Measurements from ENCODE around the gene PRG3. TPM values are rescaled to one million over a fixed set of nuclear protein-coding genes. Genes with fewer than 3 reads are reported as not detected.
"Not testable (repeated sequence)": the region's sequence is repeated elsewhere in the genome, so short reads cannot be mapped to it uniquely, and the experiment has no call there.

Gene PRG3
- total RNA-seq, 1 donor from 2014 or later = not detected

DNA sequence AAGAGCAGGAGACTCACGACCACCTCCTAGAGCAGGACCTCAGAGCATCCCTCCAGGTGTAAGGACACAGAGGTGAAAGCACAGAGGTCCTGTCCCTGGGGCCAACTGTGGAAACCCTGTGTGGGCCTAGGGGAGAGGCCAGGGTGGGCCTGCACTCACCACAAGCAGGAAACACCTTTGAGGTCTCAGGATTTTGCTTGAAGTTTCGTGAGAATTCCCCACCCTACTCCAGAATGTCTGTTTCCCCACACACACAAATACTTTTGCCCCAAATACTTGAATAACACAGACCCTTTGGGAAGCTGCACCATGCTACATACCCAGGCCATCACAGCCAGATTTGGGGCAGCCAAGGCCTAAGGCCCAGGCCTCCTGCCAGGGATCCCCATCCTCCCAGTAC lies 27.8 kb upstream of the PRG3 start:
- no peak for DNase-seq (ENCODE audit: low read depth in 2 of 2)

GRCh38 chr11:57407941-57408475 lies 27.1 kb upstream of the PRG3 start:
- DNase-seq (ENCODE audit: low read depth in 2 of 2) = no peak

GRCh38 chr11:57407010-57407920 lies 26.3 kb upstream of the PRG3 start:
- DNase-seq (ENCODE audit: low read depth in 2 of 2) = peak in 1 of 2 donors; percentile 58

- DNase-seq (ENCODE audit: low read depth in 2 of 2) = peak; percentile 56 to 93
These were observed 25.5 kb upstream of the PRG3 start for GRCh38 chr11:57406337-57406904.

GRCh38 chr11:57405271-57405860 lies 24.4 kb upstream of the PRG3 start:
- DNase-seq (ENCODE audit: low read depth in 2 of 2) = no peak

- no peak for DNase-seq (ENCODE audit: low read depth in 2 of 2)
These were observed 22.8 kb upstream of the PRG3 start for GRCh38 chr11:57403802-57404147.

GRCh38 chr11:57403003-57403801 lies 22.3 kb upstream of the PRG3 start:
- DNase-seq (ENCODE audit: low read depth in 2 of 2) = not testable (repeated sequence)

GRCh38 chr11:57402188-57403002 lies 21.4 kb upstream of the PRG3 start:
- DNase-seq (ENCODE audit: low read depth in 2 of 2) = no peak

DNA sequence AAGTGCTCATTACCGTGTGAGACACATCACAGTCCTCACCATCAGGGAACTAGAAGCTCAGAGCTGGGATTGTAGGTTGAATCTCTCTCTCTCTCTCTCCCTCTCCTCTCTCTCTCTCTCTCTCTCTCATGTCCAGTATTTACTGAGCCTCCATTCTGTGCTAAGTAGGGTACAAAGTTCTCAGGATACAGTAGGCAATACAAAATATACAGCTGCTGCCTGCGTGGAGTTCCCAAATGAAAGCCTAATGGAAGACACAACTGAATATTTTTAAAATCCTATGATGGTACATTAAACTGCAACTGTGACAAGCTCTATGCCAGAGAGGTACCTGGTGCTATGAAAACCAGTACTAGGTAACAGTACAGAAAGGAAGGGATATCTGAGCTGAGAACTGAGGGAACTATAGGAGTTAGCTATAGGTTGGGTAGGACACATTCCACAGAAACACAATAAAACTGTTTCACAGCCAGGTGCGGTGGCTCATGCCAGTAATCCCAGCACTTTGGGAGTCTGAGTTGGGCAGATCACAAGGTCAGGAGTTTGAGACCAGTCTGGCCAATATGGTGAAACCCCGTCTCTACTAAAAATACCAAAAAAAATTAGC lies 19.1 kb upstream of the PRG3 start:
- no peak for DNase-seq (ENCODE audit: low read depth in 2 of 2)

DNA sequence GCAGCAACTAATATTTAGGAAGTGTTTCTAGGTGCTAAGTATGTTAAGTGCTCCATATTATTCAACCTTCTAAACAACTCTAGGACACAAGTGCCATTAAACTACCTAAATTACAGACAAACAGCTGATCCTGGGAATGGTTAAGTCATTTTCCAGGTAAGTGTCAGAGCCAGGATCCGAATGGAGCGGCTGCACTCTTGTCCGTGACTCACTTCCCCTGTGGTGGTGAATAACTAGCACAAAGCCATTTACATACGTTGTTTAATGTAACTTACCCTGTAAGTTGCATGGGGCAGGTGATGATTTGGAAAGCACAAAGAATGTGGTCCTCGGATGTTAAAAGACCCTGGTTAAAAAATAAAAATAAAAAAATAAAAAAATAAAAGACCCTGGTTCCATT lies 18.3 kb upstream of the PRG3 start:
- peak; percentile 43 to 58 for DNase-seq (ENCODE audit: low read depth in 2 of 2)

DNA sequence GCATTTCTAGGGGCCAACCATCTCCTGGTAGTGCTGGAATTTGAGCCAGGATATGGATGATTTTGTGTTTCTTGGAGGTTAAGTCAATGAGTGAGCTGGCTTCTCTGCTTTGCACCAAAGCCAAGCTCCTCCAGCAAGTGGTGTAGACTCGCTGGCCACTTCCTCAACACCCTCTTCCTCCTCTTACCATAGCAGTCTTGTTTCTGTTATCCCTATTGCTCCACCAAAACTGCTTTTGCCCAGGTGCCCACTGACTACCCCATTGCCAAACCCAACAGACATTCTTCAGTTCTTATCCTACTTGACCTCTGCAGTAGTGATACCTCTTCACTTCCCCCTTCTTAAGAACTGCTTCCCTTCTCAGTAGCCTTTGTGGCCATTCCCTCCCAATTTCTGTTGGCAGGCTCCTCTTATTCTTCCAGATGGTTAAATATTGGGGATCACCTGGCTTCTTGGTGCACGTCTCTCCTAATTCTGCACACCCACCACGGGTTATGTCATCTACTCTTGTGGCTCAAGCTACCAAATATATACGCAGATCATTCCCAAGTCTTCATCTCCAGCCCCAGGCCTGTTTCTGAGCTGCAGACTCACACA lies 16.5 kb upstream of the PRG3 start:
- DNase-seq (ENCODE audit: low read depth in 2 of 2) = no peak

GRCh38 chr11:57396744-57397143 lies 15.8 kb upstream of the PRG3 start:
- DNase-seq (ENCODE audit: low read depth in 2 of 2) = no peak

GRCh38 chr11:57395905-57396623 lies 15.1 kb upstream of the PRG3 start:
- no peak for DNase-seq (ENCODE audit: low read depth in 2 of 2)

DNA sequence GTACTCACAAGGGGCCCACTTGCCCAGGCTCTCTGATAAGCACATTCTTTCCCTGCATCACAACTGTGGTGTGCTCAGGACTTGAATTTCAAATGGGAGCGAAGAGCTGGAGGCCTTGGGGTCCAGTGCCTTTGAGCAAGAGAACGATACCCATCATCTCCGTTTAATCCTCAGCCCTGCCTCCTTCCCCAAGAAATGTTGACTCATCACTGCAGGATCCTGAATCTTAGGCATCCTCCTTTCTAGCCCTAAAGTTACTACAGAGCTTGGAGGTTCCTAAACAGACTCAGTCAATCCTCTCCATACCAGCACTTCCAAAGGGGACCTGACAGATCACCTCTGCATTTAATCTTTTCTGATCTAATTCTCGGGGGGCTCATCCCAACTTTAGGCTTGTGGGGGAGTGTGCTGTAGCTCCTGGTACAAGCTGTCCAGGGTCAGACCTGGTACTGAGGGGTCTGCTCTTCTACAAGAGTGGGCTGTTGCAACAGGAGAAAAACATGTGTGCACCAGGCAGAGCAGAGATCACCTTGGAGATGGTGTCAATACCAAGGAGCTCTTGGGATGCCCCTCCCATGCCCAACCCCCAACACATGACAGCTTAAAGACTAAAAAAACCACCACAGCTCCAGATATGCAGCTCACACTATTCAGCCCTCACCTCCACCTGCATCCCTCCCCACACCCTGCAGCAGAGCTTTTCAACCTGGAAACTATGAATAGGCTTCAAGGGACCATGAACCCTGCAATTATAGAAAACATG lies 13.4 kb upstream of the PRG3 start:
- no peak for DNase-seq (ENCODE audit: low read depth in 2 of 2)

DNA sequence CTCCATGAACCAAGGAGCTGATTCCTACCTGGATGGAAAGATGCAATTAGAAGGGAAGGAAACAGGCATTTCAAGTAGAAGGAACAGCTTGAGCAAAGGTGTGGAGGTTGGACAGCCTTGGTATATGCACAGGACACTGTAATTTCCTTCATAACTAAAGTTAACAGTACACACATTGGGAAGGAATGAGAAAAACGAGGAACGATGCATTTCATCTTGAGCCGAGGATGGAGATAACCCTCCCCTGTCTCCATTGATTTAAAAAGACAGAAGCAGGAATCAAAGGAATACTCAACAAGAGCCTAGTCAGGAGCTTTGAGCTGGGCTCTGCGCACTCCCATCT lies 11.8 kb upstream of the PRG3 start:
- no peak for DNase-seq (ENCODE audit: low read depth in 2 of 2)

- DNase-seq (ENCODE audit: low read depth in 2 of 2) = no peak
These were observed 11.3 kb upstream of the PRG3 start for GRCh38 chr11:57392066-57392762.

DNA sequence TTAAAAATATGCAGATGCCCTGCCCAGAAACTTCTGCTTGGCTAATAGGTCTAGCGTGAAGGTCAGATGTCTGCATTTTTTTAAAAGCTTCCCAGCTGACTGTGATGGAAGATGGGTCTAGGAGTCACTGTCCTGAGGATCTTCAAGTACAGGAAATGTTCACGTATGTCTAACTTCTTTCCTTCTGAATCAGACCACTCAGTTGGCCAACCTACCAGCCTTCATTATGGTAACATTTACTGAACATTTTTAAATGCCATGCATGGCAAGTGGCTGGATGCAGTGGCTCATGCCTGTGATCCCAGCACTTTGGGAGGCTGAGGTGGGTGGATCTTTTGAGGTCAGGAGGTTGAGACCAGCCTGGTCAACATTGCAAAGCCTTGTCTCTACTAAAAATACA lies 10.6 kb upstream of the PRG3 start:
- DNase-seq (ENCODE audit: low read depth in 2 of 2) = peak in 1 of 2 donors; percentile 42

DNA sequence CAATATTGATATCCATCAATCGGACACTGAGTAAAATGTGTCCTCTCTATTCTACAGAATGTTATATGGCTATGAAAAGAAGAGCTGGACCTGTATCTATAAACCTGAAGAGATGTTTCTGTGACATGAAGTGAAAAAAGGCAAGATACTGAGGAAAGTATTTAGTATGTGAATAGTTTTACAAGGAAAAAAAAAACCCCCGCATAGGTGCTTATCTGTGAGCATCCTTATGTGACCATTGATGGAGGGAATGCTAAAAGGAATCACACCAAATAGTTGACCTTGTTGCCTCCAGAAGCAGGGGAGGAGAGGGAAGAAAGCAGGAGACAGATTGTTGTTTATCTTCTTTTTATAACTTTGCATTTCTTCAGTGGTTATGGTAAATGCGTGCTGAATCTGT lies 10.2 kb upstream of the PRG3 start:
- DNase-seq (ENCODE audit: low read depth in 2 of 2) = no peak
